ENCODE data around the gene NXNL1.

Gene NXNL1

GRCh38 chr19:17456127-17456526 lies 4.6 kb downstream of the NXNL1 start:
- H3K27me3 ChIP-seq (ENCODE audit: low read depth), result no peaks in the 10 kb centered on the region
- no peaks in the 10 kb centered on the region for H3K36me3 ChIP-seq (replicated peaks)
- no peaks in the 10 kb centered on the region for H3K4me1 ChIP-seq
- in situ Hi-C loops (cut with MboI; ENCODE audit: low sequenced_read_pairs), result no loop called here
- DNase-seq (ENCODE audit: low spot score in 2 of 2), result no peak
- no peak overlapping the region for H3K4me3 ChIP-seq
- H3K9me3 ChIP-seq, result no peaks in the 10 kb centered on the region

- Histone ChIP-seq H3K4me1 (no peaks in the 10 kb centered on the region), H3K27me3 (ENCODE audit: low read depth) (no peaks in the 10 kb centered on the region), H3K9me3 (no peaks in the 10 kb centered on the region), H3K4me3 (no peak overlapping the region), H3K36me3 (replicated peaks) (no peaks in the 10 kb centered on the region)
- in situ Hi-C loops (cut with MboI; ENCODE audit: low sequenced_read_pairs), result no loop called here
- no peak for DNase-seq (ENCODE audit: low spot score in 2 of 2)
Observed at GRCh38 chr19:17455308-17456123, 5.2 kb downstream of the NXNL1 start.

GRCh38 chr19:17454576-17455071 lies 6.1 kb downstream of the NXNL1 start:
- H3K4me1 ChIP-seq, result no peaks in the 10 kb centered on the region
- no peaks in the 10 kb centered on the region for H3K9me3 ChIP-seq
- in situ Hi-C loops (cut with MboI; ENCODE audit: low sequenced_read_pairs), result no loop called here
- no peak overlapping the region for H3K4me3 ChIP-seq
- H3K36me3 ChIP-seq (replicated peaks), result no peaks in the 10 kb centered on the region
- DNase-seq (ENCODE audit: low spot score in 2 of 2), result no peak
- H3K27me3 ChIP-seq (ENCODE audit: low read depth), result no peaks in the 10 kb centered on the region

GRCh38 chr19:17451820-17452219 lies 8.9 kb downstream of the NXNL1 start:
- no peaks in the 10 kb centered on the region for H3K27me3 ChIP-seq (ENCODE audit: low read depth)
- H3K4me3 ChIP-seq, result no peak overlapping the region
- in situ Hi-C loops (cut with MboI; ENCODE audit: low sequenced_read_pairs), result no loop called here
- no peaks in the 10 kb centered on the region for H3K36me3 ChIP-seq (replicated peaks)
- H3K9me3 ChIP-seq, result no peaks in the 10 kb centered on the region
- 0 out of 2 replicates have a peak, but pooled peaks cover 3% of the 10 kb centered on the region for H3K4me1 ChIP-seq
- no peak for DNase-seq (ENCODE audit: low spot score in 2 of 2)

GRCh38 chr19:17450264-17451075 lies 10.3 kb downstream of the NXNL1 start:
- Histone ChIP-seq H3K4me1 (0 out of 2 replicates have a peak, but pooled peaks cover 3% of the 10 kb centered on the region), H3K36me3 (replicated peaks) (no peaks in the 10 kb centered on the region), H3K9me3 (no peaks in the 10 kb centered on the region), H3K4me3 (no peak overlapping the region), H3K27me3 (ENCODE audit: low read depth) (no peaks in the 10 kb centered on the region)
- in situ Hi-C loops (cut with MboI; ENCODE audit: low sequenced_read_pairs), result no loop called here
- DNase-seq (ENCODE audit: low spot score in 2 of 2), result no peak

GRCh38 chr19:17448131-17448967 lies 12.4 kb downstream of the NXNL1 start, which contains the start of gene TMEM221:
Gene TMEM221 (minus strand): TSS chr19:17448668. CDS start chr19:17448462, 206 bp downstream.
- in situ Hi-C loops (cut with MboI; ENCODE audit: low sequenced_read_pairs), result no loop called here
- Histone ChIP-seq H3K27me3 (ENCODE audit: low read depth) (no peaks in the 10 kb centered on the region), H3K9me3 (no peaks in the 10 kb centered on the region), H3K4me1 (0 out of 2 replicates have a peak, but pooled peaks cover 3% of the 10 kb centered on the region), H3K36me3 (replicated peaks) (no peaks in the 10 kb centered on the region), H3K4me3 (peak within 1 kb of the TSS; percentile 50)
- DNase-seq (ENCODE audit: low spot score in 2 of 2), result peak; percentile 33 to 84

GRCh38 chr19:17447704-17448130 lies 13.0 kb downstream of the NXNL1 start:
- no peak for DNase-seq (ENCODE audit: low spot score in 2 of 2)
- no peaks in the 10 kb centered on the region for H3K9me3 ChIP-seq
- peak overlapping the region; percentile 50 for H3K4me3 ChIP-seq
- H3K4me1 ChIP-seq, result 0 out of 2 replicates have a peak, but pooled peaks cover 3% of the 10 kb centered on the region
- in situ Hi-C loops (cut with MboI; ENCODE audit: low sequenced_read_pairs), result no loop called here
- no peaks in the 10 kb centered on the region for H3K27me3 ChIP-seq (ENCODE audit: low read depth)
- H3K36me3 ChIP-seq (replicated peaks), result no peaks in the 10 kb centered on the region

GRCh38 chr19:17445526-17446165 lies 15.1 kb downstream of the NXNL1 start:
- Histone ChIP-seq H3K9me3 (no peaks in the 10 kb centered on the region), H3K4me3 (no peak overlapping the region), H3K4me1 (0 out of 2 replicates have a peak, but pooled peaks cover 3% of the 10 kb centered on the region), H3K36me3 (replicated peaks) (no peaks in the 10 kb centered on the region), H3K27me3 (ENCODE audit: low read depth) (no peaks in the 10 kb centered on the region)
- in situ Hi-C loops (cut with MboI; ENCODE audit: low sequenced_read_pairs), result no loop called here
- no peak for DNase-seq (ENCODE audit: low spot score in 2 of 2)

- Histone ChIP-seq H3K27me3 (ENCODE audit: low read depth) (no peaks in the 10 kb centered on the region), H3K4me1 (no peaks in the 10 kb centered on the region), H3K9me3 (no peaks in the 10 kb centered on the region), H3K36me3 (replicated peaks) (no peaks in the 10 kb centered on the region), H3K4me3 (no peak overlapping the region)
- in situ Hi-C loops (cut with MboI; ENCODE audit: low sequenced_read_pairs), result no loop called here
- DNase-seq (ENCODE audit: low spot score in 2 of 2), result peak in 1 of 2 experiments; percentile 48
Observed at GRCh38 chr19:17441241-17442021, 19.3 kb downstream of the NXNL1 start.

GRCh38 chr19:17436874-17437267 lies 23.9 kb downstream of the NXNL1 start:
- Histone ChIP-seq H3K9me3 (no peaks in the 10 kb centered on the region), H3K27me3 (ENCODE audit: low read depth) (no peaks in the 10 kb centered on the region), H3K36me3 (replicated peaks) (no peaks in the 10 kb centered on the region), H3K4me1 (no peaks in the 10 kb centered on the region), H3K4me3 (no peak overlapping the region)
- DNase-seq (ENCODE audit: low spot score in 2 of 2), result no peak
- in situ Hi-C loops (cut with MboI; ENCODE audit: low sequenced_read_pairs), result no loop called here

GRCh38 chr19:17436094-17436873 lies 24.4 kb downstream of the NXNL1 start:
- no peaks in the 10 kb centered on the region for H3K9me3 ChIP-seq
- no peak overlapping the region for H3K4me3 ChIP-seq
- H3K4me1 ChIP-seq, result no peaks in the 10 kb centered on the region
- no peak for DNase-seq (ENCODE audit: low spot score in 2 of 2)
- in situ Hi-C loops (cut with MboI; ENCODE audit: low sequenced_read_pairs), result no loop called here
- H3K36me3 ChIP-seq (replicated peaks), result no peaks in the 10 kb centered on the region
- H3K27me3 ChIP-seq (ENCODE audit: low read depth), result no peaks in the 10 kb centered on the region

GRCh38 chr19:17435218-17435617 lies 25.5 kb downstream of the NXNL1 start:
- Histone ChIP-seq H3K36me3 (replicated peaks) (no peaks in the 10 kb centered on the region), H3K4me1 (no peaks in the 10 kb centered on the region), H3K4me3 (no peak overlapping the region), H3K9me3 (no peaks in the 10 kb centered on the region), H3K27me3 (ENCODE audit: low read depth) (no peaks in the 10 kb centered on the region)
- DNase-seq (ENCODE audit: low spot score in 2 of 2), result no peak
- in situ Hi-C loops (cut with MboI; ENCODE audit: low sequenced_read_pairs), result no loop called here
